ENCODE measurements around the gene HDAC7.
A peak's percentile ranks its signal among the peaks of the same experiment; 100 is the strongest.
"Not testable (repeated sequence)": the region's sequence is repeated elsewhere in the genome, so short reads cannot be mapped to it uniquely, and the experiment has no call there.

HDAC7 gene

DNA sequence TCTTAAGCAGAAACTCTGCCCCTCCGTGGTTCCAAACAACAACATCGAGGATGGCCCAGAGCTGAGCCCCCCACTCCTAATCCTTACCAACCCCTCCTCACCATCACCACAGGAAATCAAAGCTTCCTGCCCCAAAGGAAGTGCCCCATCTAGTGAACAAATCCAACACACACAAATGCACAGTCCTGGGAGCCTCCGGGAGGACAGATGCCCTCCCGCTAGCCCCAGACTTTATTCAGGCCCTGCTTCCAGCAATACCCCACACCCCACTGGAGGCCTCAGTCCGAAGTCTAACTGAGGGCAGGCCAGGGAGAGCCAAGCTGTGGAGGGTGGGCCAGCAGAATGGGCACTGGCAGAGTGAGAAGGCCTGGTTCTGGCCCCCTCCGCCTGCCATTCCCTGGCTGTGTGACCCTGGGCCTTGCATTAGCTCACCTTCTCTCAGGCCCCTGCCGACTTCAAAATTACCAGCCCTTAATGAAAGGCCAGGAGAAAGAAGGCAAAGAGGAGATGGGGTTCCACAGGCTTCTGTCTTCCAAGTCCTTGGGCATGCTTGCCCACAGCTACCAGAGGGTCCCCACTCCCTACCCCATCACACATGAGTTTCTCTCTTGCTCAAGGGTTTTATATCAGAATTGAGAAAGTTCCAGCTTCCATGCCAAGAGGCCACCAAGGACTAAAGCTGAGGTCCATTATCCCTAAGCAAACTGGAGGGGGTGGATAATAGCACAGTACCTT, 2.3 kb downstream of the HDAC7 start:
- CTCF ChIA-PET, result interaction anchor here (0.8 to 7.8 kb wide), 13 partner anchors 11 to 76 kb away, joined by 3 to 260 read pairs (median 4); partner anchors contain the start of gene RAPGEF3
- no peak for DNase-seq (ENCODE audit: extremely low spot score)
- POLR2A ChIA-PET, result interaction anchor here (0.6 to 2.3 kb wide), 2 partner anchors 15 to 48 kb away, joined by 3 to 8 read pairs; no protein-coding TSS in a partner anchor
- TF ChIP-seq, protein P1, sequence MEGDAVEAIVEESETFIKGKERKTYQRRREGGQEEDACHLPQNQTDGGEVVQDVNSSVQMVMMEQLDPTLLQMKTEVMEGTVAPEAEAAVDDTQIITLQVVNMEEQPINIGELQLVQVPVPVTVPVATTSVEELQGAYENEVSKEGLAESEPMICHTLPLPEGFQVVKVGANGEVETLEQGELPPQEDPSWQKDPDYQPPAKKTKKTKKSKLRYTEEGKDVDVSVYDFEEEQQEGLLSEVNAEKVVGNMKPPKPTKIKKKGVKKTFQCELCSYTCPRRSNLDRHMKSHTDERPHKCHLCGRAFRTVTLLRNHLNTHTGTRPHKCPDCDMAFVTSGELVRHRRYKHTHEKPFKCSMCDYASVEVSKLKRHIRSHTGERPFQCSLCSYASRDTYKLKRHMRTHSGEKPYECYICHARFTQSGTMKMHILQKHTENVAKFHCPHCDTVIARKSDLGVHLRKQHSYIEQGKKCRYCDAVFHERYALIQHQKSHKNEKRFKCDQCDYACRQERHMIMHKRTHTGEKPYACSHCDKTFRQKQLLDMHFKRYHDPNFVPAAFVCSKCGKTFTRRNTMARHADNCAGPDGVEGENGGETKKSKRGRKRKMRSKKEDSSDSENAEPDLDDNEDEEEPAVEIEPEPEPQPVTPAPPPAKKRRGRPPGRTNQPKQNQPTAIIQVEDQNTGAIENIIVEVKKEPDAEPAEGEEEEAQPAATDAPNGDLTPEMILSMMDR (IDR thresholded peaks at IDR 0.05; ENCODE audit: control extremely low read depth, extremely low read depth, low read depth, missing control alignments), result no peak

DNA sequence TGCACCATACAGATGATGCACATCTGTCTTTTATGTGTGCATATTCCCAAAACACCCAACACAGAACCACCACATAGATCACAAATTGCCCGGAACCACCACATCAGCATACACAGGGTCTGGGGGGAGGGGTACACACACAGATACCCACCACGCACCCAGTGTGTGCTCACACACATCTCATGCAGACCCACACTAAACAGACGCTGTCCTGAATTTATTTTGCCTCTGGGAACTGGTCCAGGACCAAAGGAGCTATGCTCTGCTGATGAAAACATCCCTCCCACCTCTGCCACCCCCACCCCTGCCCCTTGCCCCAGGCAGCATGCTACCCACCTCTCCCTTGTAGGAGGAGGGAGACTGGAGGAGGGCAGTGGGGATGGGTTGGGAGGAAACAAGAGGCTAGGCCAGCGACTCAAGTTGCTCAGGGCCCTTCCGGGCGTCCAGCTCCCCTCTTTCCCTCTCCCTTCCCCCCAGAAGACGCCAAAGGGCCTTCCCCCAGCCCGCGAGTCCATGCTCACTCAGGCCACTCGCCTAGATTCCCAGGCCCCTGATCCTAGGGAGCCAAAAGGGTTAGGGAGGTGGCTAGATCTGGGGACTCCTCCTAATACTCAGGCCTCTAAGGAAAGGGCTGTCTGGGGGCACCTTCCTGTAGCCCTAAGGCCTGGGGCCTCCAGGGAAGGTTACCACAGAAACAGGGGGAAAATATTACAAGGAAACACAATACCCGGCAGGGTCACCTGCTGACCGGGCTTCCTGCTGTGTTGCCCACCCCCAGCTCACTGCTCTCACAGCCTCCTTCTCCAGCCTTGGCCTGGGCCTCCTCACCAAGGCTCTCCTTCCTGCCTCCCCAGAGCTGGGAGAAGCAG, 3.1 kb downstream of the HDAC7 start:
- TF ChIP-seq, protein P1 (IDR thresholded peaks at IDR 0.05; ENCODE audit: control extremely low read depth, extremely low read depth, low read depth, missing control alignments), result no peak
- no peak for DNase-seq (ENCODE audit: extremely low spot score)
- ChIA-PET POLR2A (interaction anchor here (0.7 to 2.3 kb wide), 2 partner anchors 15 to 46 kb away, joined by 6 to 8 read pairs; no protein-coding TSS in a partner anchor), CTCF (interaction anchor here (0.8 to 7.8 kb wide), 11 partner anchors 10 to 75 kb away, joined by 3 to 260 read pairs (median 9); partner anchors contain the start of gene RAPGEF3)

DNA sequence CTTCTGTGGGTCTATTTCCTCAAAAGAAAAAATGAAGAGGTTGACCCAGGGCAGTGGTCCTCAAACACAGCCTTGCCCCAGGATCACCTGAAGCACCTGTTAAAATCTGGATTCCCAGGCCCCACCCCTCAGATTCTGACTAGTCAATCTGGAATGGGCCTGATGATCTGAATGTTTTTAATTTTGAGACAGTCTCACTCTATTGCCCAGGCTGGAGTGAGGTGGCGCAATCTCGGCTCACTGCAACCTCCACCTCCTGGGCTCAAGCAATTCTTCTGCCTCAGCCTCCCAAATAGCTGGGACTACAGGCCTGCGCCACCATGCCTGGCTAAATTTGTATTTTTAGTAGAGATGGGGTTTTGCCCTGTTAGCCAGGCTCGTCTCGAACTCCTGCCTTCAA, 4.3 kb downstream of the HDAC7 start:
- not testable (repeated sequence) for DNase-seq (ENCODE audit: extremely low spot score)
- ChIA-PET POLR2A (interaction anchor here (0.7 kb wide), 1 partner anchor 47 kb away, joined by 6 read pairs; no protein-coding TSS in a partner anchor), CTCF (interaction anchor here (7.8 to 31.1 kb wide), 2 partner anchors 19 to 20 kb away, joined by 260 to 685 read pairs; no protein-coding TSS in a partner anchor)

DNA sequence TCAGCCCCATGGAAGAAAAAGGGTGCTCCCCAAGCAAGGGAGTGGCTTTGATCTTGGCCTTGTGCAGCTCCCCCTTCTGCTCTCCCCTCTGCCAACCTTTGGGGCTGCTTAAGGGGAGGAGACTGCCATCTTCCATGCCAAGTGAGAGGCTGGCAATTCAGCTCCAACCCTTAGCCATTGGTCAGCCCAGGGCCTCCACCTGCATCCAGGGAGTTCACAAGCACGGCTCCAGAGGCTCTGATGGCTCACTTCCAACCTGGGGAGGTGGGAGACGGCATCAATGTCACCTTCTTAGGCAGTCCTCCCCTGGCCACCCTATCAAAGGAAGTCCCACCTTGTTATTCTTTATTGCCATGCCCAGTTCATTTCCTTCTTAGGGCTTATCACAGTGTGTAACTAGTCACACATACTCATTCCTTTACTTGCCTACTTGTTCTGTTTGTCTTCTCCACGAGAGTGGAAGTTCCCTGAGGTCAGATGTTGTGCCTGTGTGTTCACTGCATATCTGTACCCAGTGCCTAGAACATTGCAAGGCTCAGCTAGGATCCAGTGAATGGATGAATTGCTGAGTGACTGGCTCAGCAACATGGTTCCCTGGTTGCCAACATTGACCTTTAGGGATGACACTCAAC, 5.0 kb downstream of the HDAC7 start:
- POLR2A ChIA-PET, result interaction anchor here (0.7 to 1.2 kb wide), 2 partner anchors 14 to 1143 kb away, joined by 3 read pairs; partner anchors contain the start of gene ARF3
- DNase-seq (ENCODE audit: extremely low spot score), result no peak
- TF ChIP-seq, protein P1 (IDR thresholded peaks at IDR 0.05; ENCODE audit: control extremely low read depth, extremely low read depth, low read depth, missing control alignments), result no peak
- CTCF ChIA-PET, result interaction anchor here (1.0 to 31.1 kb wide), 7 partner anchors 11 to 98 kb away, joined by 3 to 685 read pairs (median 4); no protein-coding TSS in a partner anchor

DNA sequence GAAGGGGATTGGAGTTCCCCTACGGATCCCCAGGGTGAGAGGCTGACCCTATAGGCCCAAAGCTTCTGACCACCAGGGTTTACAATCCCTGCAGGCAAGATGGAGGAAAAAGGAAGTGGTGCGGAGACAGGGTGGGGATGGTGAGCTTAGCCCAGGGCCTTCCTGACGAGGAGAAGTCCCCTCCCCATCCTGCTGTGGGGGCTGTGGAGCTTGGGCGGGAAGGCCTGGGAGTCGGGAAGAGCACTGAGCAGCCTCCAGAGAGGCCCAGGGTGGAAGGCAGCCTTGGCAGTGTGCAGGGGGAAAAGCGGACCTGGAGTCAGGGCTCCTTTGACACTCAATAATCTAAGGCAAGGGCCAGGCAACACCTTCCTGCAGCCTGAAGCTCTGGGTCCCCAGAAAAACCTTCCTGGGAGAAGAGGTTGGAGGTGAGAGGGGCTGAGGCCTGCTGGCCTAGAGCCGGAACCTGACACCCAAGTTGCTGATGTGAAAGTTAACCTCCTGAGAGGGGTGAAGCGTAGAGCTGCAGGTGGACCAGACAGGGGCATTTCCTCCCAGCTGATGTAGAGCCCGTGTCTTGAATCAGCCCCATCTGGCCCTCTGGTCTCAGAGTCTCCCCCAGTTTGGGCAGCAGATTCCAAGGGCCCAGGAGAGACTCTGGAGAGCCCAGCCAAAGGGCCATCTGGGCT, 6.0 kb downstream of the HDAC7 start:
- ChIA-PET CTCF (interaction anchor here (1.0 to 31.1 kb wide), 19 partner anchors 9 to 97 kb away, joined by 3 to 685 read pairs (median 4); partner anchors contain the start of gene RAPGEF3), POLR2A (interaction anchor here (1.2 to 2.2 kb wide), 3 partner anchors 15 to 20 kb away, joined by 3 to 12 read pairs (median 3); no protein-coding TSS in a partner anchor)
- TF ChIP-seq, protein P1 (IDR thresholded peaks at IDR 0.05; ENCODE audit: control extremely low read depth, extremely low read depth, low read depth, missing control alignments), result no peak
- peak; percentile 71 for DNase-seq (ENCODE audit: extremely low spot score)

Measured in GM10248 (cell line).